Stimulated activated CD4-positive, alpha-beta T cell treated with anti-CD3 and anti-CD28 coated beads, Interleukin-4, amount 100 ng/mL, for 4 hours (primary cell): ENCODE results near the gene TOP2B.

Experiments
- DNase-seq, 2 experiments: peaks; one replicate each; pipeline ENCODE4 v3.0.0-alpha.2; 2020

The TOP2B gene

DNA sequence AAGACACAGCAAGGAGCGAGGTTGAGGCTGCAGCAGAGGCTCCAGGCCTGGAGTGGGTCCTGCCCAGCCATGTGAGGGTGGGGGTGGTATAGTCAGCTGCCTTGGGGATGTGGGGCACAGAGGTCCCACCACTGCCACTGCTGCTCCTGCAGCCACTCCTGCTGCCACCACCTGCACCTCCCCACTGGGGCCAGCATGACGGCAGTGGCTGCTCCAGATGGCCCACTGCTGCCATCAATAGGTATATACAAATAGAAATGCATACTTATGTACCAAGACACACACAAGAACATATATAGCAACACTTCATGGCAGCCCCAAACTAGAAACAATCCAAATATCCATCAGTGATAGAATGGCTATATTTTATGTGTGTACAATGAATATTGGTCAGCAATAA, 10.0 kb upstream of the TOP2B start:
- DNase-seq: no peak

DNA sequence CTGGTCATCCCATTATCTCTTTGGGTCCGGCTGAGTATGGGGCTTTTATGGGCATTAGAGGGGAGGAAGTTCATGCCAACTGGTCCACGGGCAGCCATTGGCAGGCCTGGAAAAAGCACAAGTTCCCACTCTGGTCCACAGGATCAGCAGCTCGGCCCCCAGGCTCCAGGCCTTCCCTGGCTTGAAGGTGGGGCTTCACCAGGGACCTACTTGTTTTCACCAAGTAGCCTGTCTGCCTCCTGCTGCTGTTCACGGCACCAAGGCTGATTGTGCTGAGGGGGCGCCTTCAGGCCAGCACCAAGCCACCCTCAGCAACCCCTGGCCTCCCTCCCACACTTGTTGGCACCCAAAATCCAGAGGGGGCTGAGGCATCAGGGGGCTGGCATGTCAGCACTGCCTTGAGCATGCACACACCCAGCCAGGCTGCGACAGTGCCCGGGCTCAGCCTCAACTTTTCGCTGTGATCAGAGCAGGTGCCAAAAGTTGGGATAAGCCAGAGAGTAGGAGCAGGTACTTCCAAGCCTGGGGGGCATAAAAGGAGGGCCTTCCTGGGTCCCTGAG, 9.1 kb upstream of the TOP2B start:
- DNase-seq: no peak

DNA sequence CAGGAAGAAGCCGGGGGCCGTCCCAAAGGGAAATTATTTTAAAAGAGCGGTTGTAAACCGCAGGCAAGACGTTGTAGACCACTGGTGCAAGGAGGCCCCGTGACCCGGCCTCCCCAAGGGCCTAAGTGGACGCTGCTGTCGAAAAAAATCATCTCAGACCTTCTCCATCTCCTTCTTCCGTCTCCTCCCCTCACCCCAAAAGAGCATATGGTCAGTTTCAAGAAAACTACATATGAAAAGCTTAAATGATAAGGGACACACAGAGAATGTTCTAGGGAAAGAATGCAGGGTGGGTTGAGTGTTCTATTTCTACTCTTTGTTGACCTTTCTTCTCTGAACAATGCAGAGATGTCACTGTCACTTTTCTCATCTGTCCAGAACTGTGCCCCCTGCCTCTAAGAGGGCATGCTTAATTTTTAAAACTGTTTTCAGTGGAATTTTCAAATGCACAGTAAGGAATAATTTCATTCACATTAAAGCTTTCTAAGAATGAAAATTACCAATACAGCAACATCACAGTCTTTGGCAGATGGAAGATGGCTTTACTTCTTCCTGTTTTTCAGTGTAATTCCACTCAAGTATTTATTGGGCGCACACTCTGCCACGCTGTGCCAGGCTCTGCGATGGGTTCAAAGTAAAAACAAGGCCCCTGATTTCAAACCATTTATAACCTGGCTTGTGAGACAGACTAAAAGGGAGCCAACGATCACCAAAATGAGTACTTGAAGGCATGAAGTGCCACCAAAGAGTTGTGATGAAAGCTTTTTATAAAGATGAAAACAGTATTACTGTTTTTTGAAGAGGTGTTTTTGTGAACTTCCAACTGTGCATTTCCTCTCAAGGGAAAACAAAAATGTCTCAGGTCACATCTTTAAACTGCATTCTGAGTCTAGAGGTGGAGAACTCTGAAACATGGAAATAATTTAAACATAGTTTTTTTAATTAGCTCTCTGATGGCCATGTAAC, 891 bp upstream of the TOP2B start:
- DNase-seq: no peak

DNA sequence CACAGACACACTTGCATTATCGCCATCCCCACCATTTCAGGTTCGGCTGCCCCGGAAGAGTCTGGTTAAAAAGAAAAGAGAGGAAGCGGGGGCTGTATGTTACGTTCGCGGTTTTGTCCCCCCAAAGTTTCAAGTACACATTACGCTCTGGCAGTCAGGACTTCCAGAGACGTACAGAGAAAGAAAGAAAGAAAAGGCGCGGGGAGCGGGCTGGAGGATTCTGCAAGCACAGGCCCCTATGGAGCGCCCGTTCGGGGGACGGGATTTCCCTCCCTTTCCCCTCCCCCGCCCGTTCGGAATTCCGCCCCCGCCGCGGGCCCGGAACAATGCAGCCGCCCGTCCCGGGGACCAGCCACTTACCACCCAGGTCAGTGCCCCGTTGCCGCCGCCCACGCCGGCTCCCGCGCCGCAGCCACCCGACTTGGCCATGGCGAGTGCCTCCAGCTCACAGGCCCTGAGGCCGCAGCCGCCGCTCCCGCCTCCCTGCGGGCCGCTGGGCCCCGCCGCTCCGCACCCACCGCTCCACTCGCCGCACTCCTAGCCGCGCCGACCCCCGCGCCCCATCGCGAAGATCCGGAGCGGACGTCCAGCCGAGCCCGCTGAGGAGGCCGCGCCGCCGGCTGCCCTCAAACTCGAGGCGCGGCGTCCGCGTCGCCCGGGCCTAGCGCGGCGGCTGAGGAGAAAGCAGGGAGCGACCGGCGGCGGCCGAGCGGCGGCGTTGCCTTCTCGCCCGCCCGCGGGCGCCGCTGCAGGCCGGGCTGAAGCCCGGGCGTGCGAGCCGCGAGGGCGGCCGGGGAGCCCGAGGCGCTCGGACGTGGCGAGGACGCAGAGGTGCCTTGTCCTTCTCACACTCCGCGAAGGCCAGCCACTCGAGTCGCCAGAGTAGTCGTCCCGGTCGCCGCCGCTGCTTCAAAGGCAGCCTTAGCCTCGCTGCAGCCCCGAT, 567 bp downstream of the TOP2B start:
- DNase-seq: peak; percentile 58 to 64

DNA sequence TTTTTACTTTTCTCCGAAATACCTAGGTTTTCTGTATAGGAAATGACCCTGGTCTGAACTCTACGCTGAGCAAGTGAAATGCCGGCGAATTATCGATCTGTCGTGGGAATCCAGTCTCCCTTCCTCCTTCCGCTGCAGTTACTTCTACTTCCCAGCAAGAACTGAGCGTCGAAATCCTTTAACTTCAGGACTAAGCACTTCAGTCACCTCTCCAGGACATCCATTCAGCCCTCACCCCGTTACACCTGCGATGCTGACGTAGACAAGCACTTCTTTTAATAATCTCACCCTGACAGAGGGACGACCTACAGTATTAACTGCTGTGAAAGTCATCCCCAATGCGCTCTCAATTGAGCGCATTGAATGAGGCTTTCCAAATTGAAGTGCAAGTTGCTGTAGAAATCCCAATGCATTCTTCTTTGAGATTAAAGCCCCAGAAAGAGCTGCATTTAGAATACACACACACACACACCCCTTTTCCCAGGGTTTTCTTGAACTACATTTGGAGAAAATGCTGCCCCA, 1.3 kb downstream of the TOP2B start:
- DNase-seq: peak in 1 of 2 experiments; percentile 9

DNA sequence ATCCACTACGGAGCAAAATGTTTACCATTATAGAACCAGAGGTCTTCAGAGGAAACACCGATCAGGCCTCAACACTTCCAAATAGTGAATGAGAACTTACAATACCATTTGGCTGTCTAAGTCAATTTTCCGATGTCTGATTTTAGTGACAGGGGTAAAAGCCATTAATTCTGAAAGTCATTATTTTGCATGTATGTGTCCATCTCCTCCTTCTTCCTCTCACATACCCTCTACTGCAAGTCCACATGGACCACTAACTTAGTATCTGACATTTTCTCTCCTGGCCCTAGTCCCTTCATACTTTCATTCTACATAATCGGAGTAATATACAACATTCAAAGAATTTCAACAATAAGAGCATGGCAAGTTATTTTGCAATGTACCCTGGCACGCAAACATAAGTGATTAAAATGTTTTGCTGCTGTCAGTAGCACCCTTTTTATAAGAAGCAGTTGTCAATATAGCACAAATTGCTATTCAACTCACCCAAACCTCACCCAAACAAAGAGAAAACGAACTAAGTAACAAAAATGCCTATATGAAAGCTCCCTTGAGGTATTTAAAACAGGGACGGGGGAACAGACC, 1.9 kb downstream of the TOP2B start:
- no peak for DNase-seq

DNA sequence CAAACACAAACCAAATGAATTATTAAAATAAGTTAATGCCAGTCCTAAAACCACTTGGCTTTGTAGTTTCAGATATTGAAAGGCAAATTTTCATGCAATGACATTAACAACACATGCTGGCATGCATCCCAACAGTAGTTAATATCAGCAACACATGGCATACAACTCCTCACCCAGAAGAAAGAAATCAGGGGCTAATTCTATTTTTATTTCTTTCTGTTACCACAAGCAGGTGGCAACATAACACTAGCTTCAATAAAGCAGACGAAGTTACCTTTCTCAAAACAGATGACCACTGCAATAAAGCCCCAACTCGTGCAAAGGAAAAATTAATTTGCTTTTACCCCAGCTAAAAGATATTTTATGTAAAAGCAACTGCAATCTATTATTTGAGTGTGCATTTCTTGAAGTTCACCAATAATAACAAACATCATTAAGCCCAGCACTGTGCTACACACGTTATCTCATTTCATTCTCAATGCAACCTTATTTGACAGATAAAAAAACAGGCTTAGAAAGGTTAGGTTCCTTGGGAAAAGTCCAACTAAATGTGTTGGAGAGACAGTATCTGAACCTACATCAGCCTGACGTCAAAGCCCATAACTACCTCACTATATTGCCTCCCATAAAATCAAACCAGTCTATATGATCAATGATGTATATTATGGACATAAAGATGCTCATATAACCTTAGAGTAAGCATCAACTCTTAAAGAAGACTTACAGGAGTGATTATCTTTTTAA, 2.8 kb downstream of the TOP2B start:
- DNase-seq: no peak

DNA sequence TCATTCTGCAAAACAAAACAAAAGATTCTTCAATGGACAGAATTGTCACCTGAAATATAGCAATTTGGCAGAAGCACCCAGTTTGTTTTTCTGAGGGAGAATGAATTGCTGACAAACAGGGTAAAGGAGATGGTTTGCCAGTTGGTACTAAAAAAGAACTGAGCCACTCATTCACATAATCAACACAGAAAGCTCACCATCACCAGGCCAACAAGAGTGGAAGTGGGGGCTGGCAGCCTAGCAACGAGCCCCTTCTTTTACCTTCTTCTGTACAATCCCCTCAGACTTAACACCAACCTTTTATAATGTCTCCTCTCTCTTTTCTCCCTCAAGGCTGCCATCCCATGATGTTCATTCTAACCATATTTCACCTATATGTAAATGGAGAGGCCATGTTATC, 5.9 kb downstream of the TOP2B start:
- DNase-seq: no peak

DNA sequence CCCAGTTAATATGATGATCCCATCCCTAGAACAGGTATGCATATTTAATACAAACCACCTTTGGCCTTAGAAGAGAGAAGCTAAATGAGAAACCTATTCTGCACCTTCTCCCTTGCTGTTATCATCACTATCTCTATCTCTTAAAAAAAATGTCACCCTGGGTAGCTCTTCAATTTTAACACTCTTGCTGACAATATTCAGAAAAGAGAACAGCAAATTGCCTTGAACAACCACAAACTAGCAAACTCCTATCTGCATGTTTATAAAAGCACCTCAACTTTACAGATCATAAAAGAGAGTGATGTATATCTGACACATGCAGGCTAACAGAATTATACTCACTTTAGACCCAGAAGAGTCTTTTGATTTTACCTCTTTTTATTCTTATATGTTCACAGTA, 7.4 kb downstream of the TOP2B start:
- no peak for DNase-seq

DNA sequence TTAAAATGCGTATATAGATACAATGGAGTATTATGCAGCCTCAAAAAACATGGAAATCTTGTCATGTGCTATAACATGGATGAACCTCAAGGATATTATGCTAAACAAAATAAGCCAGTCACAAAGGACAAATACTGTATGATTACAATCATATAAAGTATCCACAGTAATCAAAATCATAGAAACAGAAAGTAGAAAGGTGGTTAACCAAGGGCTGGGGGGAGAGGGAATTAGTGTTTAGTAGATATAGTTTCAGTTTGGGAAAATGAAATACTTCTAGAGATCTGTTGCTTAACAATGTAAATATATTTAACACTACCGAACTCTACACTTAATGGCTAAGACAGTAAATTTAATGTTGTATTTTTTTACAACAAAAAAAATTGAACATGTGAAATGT, 9.0 kb downstream of the TOP2B start:
- DNase-seq: no peak

DNA sequence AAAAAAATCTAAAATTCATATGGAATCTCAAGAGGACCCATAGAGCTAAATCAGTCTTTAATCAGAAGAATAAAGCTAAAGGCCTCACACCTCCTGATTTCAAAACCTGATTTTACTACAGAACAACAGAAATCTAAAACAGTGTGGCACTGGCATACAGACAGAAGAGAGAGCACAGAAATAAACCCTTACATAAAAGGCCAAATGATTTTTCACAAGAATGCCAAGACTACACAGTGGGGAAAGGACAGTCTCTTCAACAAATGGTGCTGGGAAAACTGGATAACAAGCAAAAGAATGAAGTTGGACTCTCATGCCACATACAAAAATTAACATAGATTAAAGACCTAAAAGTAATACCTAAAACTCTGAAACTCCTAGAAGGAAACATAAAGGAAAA, 10.1 kb downstream of the TOP2B start:
- DNase-seq: no peak

DNA sequence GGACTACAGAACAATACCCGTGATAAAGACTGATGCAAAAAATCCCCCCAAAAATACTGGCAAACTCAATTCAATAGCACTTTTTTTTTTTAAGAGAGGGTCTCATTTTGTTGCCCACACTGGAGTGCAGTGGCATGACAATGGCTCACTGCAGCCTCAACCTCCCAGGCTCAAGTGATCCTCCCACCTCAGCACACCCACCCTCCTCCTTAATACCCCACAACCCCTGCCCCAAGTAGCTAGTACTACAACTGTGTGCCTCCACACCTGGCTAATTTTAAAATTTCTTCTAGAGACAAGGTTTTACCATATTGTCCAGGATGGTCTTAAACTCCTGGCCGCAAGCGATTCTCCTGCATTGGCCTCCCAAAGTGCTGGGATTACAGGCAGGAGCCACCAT, 11.4 kb downstream of the TOP2B start:
- DNase-seq: no peak

DNA sequence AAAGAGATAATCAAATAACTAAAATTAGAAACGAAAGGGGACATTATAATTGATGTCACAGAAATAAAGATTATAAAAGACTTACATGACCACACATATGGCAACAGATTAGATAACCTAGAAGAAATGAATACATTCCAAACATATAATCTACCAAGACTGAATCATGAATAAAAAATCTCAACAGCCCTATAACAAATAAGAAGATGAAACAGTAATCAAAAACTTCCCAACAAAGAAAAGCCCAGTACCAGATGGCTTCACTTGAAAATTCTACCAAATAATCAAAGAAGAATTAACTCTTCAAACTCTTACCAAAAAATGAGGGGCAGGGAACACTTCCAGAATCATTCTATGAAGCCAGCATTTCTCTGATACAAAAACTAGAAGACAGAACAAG, 11.8 kb downstream of the TOP2B start:
- no peak for DNase-seq

DNA sequence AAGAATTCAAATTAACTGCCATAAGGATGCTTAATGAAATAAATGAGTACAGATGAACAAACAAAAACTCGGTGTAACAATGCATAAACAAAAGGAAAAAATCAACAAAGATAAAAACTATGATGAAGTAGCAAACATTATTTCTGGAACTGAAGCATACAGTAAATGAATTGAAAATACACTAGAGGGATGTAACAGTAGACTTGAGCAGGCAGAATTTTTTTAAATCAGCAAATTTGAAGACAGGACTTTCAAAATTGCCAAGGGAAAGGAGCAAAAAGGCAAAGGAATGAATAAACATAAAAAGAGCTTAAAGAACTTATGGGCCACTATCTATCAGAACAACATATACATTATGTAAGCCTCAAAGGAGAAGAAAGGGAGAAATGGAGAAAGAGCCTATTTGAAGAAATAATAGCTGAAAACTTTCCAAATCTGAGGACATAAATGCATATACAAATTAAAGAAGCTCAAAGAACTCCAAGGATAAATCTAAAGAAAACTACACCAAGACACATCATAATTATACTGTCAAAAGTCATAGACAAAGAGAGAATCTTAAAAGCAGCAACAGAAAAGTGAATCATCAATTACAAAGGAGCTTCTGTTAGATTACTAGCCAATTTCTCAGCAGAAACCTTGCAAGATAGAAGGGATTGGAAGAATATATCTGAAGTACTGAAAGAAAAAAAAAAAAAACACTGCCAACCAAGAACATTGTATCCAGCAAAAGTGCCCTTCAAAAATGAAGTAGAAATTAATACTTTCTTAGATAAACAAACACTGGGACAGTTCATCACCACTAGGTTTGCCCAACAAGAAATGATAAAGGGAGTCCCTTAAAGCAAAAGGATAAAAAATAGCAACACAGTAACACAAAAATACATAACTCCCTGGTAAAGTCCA, 15.5 kb downstream of the TOP2B start:
- no peak for DNase-seq

DNA sequence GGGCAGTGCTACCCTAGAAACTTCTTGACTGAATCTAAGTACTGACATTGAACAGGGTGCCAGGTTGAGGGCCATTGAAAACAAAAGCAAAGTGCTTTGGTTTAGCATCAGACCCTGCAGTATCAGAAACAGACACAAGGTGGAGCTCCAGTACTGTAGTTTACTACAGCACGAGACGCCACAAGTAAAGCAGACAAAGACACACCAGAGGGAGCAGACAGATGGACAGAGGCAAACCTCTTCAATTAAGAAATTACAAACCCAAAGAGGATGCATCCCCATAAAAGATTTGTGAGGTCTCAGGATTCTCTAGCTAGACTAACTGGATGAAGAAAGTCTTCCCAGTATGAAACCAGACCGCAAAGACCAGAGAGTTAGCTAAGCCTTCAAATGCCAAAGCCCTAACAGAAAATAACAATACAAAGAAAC, 16.6 kb downstream of the TOP2B start:
- DNase-seq: peak; percentile 66 to 74

DNA sequence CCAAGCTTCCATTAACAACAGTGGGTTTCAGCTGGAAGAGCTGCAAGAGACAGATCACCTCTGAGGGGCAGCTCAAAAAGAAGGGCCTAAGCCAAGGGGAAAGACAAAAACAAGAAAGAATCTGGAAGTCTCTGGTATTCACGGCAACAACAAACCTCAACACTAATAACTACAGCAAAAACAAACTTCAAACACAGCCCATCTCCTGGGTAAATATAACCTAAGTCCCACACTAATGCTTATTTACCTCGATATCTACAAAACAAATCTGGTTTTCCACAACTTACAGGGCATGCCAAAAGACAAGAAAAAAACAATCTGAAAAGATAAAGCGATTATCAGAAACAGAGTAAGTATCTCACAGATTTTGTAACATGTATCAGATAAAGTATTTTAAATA, 29.7 kb downstream of the TOP2B start:
- no peak for DNase-seq

DNA sequence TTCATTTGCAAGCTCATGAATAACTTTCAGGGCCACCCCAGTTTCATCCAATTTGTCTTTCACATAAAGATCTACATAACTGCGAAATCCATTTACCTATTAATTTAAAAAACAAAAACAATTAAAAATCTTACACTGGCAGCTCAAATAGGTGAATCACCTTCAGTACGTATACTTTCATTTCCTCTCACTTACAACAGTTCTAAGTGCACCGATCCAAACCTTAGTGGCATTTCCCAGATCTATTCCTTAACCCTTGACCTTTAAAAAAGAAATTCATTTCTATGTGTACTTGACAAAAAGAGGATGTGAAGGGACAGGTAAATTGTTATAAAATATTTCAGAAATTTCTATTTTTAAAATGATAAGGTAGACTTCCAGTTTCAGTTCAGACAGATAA, 30.8 kb downstream of the TOP2B start:
- DNase-seq: no peak

DNA sequence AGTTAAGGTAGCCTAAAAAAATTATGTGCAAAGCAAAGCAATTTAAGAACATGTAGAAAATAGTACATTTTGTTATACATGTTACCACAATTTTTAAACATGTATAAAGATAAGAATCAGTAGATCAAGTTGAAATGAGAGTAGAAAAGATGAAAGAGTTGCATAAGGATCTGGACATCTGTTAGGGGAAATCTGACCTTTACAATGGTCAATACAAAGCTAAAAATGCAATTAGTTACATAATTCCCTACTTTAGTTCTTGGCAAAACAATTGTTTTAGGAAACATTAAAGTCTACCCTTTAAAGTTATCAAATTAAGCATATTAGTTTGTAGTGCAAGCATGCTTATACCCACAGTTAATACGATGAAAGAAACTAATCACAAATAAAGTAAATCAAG, 32.7 kb downstream of the TOP2B start:
- no peak for DNase-seq

DNA sequence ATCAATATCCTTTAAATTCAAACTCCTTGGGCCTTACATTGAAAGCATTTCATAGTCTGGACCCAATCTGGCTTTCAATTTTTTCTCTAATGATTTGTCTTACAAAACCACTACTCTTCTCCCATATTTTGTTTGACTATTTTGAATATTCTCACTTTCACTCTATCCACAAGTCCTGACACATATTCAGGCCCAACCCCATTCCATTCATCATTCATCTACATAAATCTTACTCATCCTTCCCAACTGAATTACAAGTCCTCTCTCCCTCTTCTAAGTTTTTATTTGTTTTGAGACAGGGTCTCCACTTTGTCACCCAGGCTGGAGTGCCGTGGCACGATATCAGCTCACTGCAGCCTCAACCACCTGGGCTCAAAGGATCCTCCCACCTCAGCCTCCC, 43.6 kb downstream of the TOP2B start:
- no peak for DNase-seq

DNA sequence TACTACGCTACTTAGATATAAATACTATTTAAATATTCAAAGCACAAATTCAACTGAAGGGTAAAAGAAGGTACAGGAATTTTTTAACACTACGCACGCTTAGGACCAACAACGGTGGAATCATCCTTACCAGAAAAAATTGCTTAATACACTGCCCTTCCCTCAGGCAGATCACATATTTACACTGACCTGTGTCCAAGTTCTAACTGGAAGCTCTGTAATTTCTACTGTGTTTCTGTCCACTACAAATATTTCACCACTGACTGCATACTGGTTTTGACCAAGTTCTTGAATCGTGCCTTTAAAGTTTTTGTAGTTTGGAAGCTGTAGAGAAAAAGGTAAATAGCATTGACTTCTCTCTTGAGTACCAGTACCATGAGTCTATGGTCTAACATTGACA, 44.2 kb downstream of the TOP2B start:
- DNase-seq: no peak

DNA sequence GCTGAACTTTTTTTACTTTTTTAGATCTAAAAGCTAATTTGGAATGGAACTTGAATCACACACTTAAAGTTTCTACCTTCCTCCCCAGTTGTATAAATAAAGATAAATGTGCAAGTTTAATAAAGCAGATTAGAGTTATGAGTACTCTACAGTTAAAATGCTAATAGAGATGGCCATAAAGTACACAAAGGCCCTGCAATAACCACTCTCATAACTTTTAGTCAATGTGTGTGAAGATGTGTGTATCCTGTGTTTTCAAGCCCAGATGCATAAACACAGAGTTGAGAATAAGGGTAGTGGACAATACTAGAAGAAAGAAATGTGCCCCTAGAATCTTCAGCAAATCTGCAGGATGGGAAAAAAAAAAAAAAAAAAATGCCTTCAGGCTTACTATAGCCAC, 45.3 kb downstream of the TOP2B start:
- no peak for DNase-seq
